Measurements from ENCODE around the gene LMOD3.

Gene LMOD3

GRCh38 chr3:69094467-69095205 is 27.8 kb downstream of the LMOD3 start:
- DNase-seq (ENCODE audit: low read depth, low spot score) = peak; percentile 69
- H3K4me3 ChIP-seq (ENCODE audit: low read depth, low read length) = no peak overlapping the region
- no peak for TF ChIP-seq CTCF (IDR thresholded peaks at IDR 0.05; ENCODE audit: low read depth, low read length)
- in situ Hi-C loops (cut with HindIII; ENCODE audit: low sequenced_read_pairs) = no loop called here

GRCh38 chr3:69092030-69092516 is 30.3 kb downstream of the LMOD3 start:
- in situ Hi-C loops (cut with HindIII; ENCODE audit: low sequenced_read_pairs) = no loop called here
- TF ChIP-seq CTCF (IDR thresholded peaks at IDR 0.05; ENCODE audit: low read depth, low read length) = no peak
- no peak overlapping the region for H3K4me3 ChIP-seq (ENCODE audit: low read depth, low read length)
- DNase-seq (ENCODE audit: low read depth, low spot score) = no peak

- no peak overlapping the region for H3K4me3 ChIP-seq (ENCODE audit: low read depth, low read length)
- no peak for TF ChIP-seq CTCF (IDR thresholded peaks at IDR 0.05; ENCODE audit: low read depth, low read length)
- DNase-seq (ENCODE audit: low read depth, low spot score) = no peak
- in situ Hi-C loops (cut with HindIII; ENCODE audit: low sequenced_read_pairs) = no loop called here
These were observed 30.9 kb downstream of the LMOD3 start for GRCh38 chr3:69091389-69092029.

GRCh38 chr3:69090021-69090420 is 32.4 kb downstream of the LMOD3 start:
- in situ Hi-C loops (cut with HindIII; ENCODE audit: low sequenced_read_pairs) = no loop called here
- TF ChIP-seq CTCF (IDR thresholded peaks at IDR 0.05; ENCODE audit: low read depth, low read length) = no peak
- DNase-seq (ENCODE audit: low read depth, low spot score) = peak; percentile 73
- no peak overlapping the region for H3K4me3 ChIP-seq (ENCODE audit: low read depth, low read length)

- no peak overlapping the region for H3K4me3 ChIP-seq (ENCODE audit: low read depth, low read length)
- TF ChIP-seq CTCF (IDR thresholded peaks at IDR 0.05; ENCODE audit: low read depth, low read length) = no peak
- in situ Hi-C loops (cut with HindIII; ENCODE audit: low sequenced_read_pairs) = no loop called here
- DNase-seq (ENCODE audit: low read depth, low spot score) = peak; percentile 65
These were observed 34.3 kb downstream of the LMOD3 start for GRCh38 chr3:69088063-69088462.

- no peak for DNase-seq (ENCODE audit: low read depth, low spot score)
- TF ChIP-seq CTCF (IDR thresholded peaks at IDR 0.05; ENCODE audit: low read depth, low read length) = no peak
- H3K4me3 ChIP-seq (ENCODE audit: low read depth, low read length) = peak overlapping the region; percentile 93
- in situ Hi-C loops (cut with HindIII; ENCODE audit: low sequenced_read_pairs) = no loop called here
These were observed 35.2 kb downstream of the LMOD3 start for GRCh38 chr3:69087030-69087791.
